Esophagus (tissue), 2 donors: Measurements from ENCODE around the gene EMCN. TPM values are rescaled to one million over a fixed set of nuclear protein-coding genes. Genes with fewer than 3 reads are reported as not detected.
"Not testable (repeated sequence)": the region's sequence is repeated elsewhere in the genome, so short reads cannot be mapped to it uniquely, and the experiment has no call there.

ENCODE experiments used
- H3K27ac ChIP-seq, 2 donors: one replicate each; pipeline ENCODE4 v1.5.1; 2013; ENCODE audit warnings: low read depth in 2 of 2, mild to moderate bottlenecking in 2 of 2, inconsistent platforms in 1 of 2, low read length in 1 of 2, moderate library complexity in 1 of 2
- H3K27me3 ChIP-seq, 2 donors: one replicate each; pipeline ENCODE4 v1.6.1; 2013; ENCODE audit warnings: low read length in 2 of 2, control low read depth in 1 of 2, mild to moderate bottlenecking in 1 of 2; ENCODE audit not compliant: insufficient read depth in 2 of 2, control insufficient read depth in 1 of 2
- H3K36me3 ChIP-seq, 2 donors: one replicate each; pipeline ENCODE4 v1.6.1; 2013; ENCODE audit warnings: low read length in 1 of 2; ENCODE audit not compliant: control insufficient read depth in 2 of 2, insufficient read depth in 2 of 2
- H3K4me1 ChIP-seq, 2 donors: one replicate each; pipeline ENCODE4 v1.6.1; 2013; ENCODE audit warnings: low read length in 1 of 2; ENCODE audit not compliant: control insufficient read depth in 2 of 2, insufficient read depth in 2 of 2
- H3K4me3 ChIP-seq, 2 donors: one replicate each; pipeline ENCODE4 v1.5.1; 2013; ENCODE audit warnings: low read length in 2 of 2, mild to moderate bottlenecking in 2 of 2, low read depth in 1 of 2, moderate library complexity in 1 of 2
- H3K9me3 ChIP-seq, 2 donors: one replicate each; pipeline ENCODE4 v1.6.1; 2013; ENCODE audit warnings: mild to moderate bottlenecking in 2 of 2, low read depth in 1 of 2, low read length in 1 of 2, moderate library complexity in 1 of 2; ENCODE audit not compliant: control insufficient read depth in 2 of 2, insufficient read depth in 1 of 2
- WGBS, 2 donors: extraction: QIAGEN DNeasy Blood & Tissue Kit; methylation state at CpG; one replicate each; pipeline ENCODE4 v1.1.7; 2013; 5-methylcytosine and 5-hydroxymethylcytosine counted together
- polyA plus RNA-seq, 2 donors: library from polyadenylated mRNA; stranded (reverse); fragments of 200-250 nt; gene quantifications; one replicate each; pipeline ENCODE4 v1.2.3, GENCODE V29; 2013
- donor health status: healthy with polysubstance abuse.
- donor health status: Bipolar disorder and iron deficiency.

EMCN gene
- polyA plus RNA-seq, 2 donors: 2.1 to 3.3 TPM

GRCh38 chr4:100366213-100366612, 151.6 kb downstream of the EMCN start:
- Histone ChIP-seq H3K9me3 (no peaks in the 10 kb centered on the region), H3K4me3 (no peak overlapping the region), H3K27ac (no peak overlapping the region), H3K27me3 (no peaks in the 10 kb centered on the region), H3K4me1 (no peaks in the 10 kb centered on the region), H3K36me3 (no peaks in the 10 kb centered on the region)
- 43 to 62% methylated on average over 2 of the region's 2 CpGs for WGBS, 2 donors

- H3K9me3 ChIP-seq: no peaks in the 10 kb centered on the region
- no peaks in the 10 kb centered on the region for H3K27me3 ChIP-seq
- H3K4me1 ChIP-seq: no peaks in the 10 kb centered on the region
- WGBS, 2 donors: 72 to 75% methylated on average over 1 of the region's 1 CpG
- H3K27ac ChIP-seq: no peak overlapping the region
- H3K4me3 ChIP-seq: no peak overlapping the region
- H3K36me3 ChIP-seq: no peaks in the 10 kb centered on the region
Observed at GRCh38 chr4:100362366-100362765, 155.5 kb downstream of the EMCN start.

GRCh38 chr4:100361336-100361735, 156.5 kb downstream of the EMCN start:
- WGBS, 2 donors: 88 to 93% methylated on average over 1 of the region's 1 CpG
- no peak overlapping the region for H3K27ac ChIP-seq
- no peaks in the 10 kb centered on the region for H3K36me3 ChIP-seq
- H3K4me3 ChIP-seq: no peak overlapping the region
- no peaks in the 10 kb centered on the region for H3K9me3 ChIP-seq
- no peaks in the 10 kb centered on the region for H3K27me3 ChIP-seq
- no peaks in the 10 kb centered on the region for H3K4me1 ChIP-seq

DNA sequence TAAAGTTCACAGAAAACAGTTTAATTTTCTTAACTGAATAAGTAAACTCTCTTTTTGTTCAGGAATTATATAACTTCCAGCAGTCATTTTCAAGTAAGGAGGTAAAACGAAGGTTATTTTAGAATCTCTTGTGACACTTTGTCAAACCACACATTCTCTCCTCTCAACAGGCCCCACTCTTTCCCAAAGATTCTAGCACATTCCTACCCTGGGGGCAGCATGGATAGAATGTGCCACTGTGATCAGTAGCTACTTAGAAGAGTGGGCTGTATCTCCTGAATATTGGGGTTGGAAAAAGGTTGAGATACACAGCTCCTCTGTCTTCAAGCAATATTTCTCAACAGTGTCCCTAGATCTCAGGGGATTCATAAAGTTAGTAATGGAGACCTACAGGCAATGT, 157.6 kb downstream of the EMCN start:
- 69 to 76% methylated on average over 1 of the region's 1 CpG for WGBS, 2 donors
- Histone ChIP-seq H3K4me1 (no peaks in the 10 kb centered on the region), H3K36me3 (no peaks in the 10 kb centered on the region), H3K4me3 (no peak overlapping the region), H3K27ac (no peak overlapping the region), H3K9me3 (no peaks in the 10 kb centered on the region), H3K27me3 (no peaks in the 10 kb centered on the region)

DNA sequence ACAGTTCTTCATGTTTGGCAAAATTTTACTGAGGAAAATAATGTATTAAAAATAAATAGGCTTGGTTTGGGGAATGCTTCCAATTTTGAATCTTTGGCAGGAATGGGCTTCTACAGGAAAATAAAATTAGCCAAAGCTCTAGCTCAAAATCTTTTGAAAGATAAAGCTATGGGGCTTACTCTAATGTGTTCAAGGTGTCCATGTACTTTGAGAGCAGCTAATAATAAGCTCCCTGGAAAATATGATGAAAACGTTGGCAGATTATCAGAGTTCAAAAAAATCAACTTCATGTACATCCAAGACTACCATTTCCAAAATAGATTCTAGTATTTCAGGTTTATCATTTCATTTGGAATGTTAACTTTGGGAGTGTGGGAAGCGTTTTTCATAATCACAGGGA, 158.4 kb downstream of the EMCN start:
- no peaks in the 10 kb centered on the region for H3K9me3 ChIP-seq
- WGBS, 2 donors: 29 to 31% methylated on average over 2 of the region's 2 CpGs
- H3K4me1 ChIP-seq: no peaks in the 10 kb centered on the region
- H3K27ac ChIP-seq: no peak overlapping the region
- no peaks in the 10 kb centered on the region for H3K27me3 ChIP-seq
- H3K36me3 ChIP-seq: no peaks in the 10 kb centered on the region
- no peak overlapping the region for H3K4me3 ChIP-seq

GRCh38 chr4:100357542-100357941, 160.3 kb downstream of the EMCN start:
- Histone ChIP-seq H3K27ac (no peak overlapping the region), H3K4me3 (no peak overlapping the region), H3K36me3 (no peaks in the 10 kb centered on the region), H3K4me1 (no peaks in the 10 kb centered on the region), H3K9me3 (no peaks in the 10 kb centered on the region), H3K27me3 (no peaks in the 10 kb centered on the region)
- 86 to 90% methylated on average over 1 of the region's 1 CpG for WGBS, 2 donors

DNA sequence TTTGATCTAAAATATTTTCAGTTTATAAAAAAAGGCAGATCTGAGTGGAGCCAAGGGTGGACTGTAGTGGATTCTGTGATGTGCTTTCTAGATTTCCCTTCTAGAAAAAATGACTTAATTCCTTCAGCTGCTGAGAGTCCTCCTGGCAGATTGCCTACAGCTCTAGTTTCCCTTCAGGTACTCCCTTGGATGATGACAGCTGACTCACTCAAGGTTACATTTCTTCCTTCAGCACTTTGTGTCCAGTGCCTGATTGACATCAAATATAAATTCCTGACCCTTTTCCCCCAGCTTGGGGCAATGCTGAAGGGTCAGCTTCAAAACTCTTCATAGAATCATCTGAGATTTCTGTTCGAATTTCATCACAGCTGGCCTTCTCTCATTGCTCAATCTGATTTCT, 161.7 kb downstream of the EMCN start:
- 52 to 78% methylated on average over 1 of the region's 1 CpG for WGBS, 2 donors

GRCh38 chr4:100352352-100352751, 165.5 kb downstream of the EMCN start:
- H3K36me3 ChIP-seq, H3K4me3 ChIP-seq, H3K27me3 ChIP-seq, H3K27ac ChIP-seq, H3K4me1 ChIP-seq, H3K9me3 ChIP-seq: not testable (repeated sequence)
- WGBS, 2 donors: 91% methylated on average over 3 of the region's 3 CpGs

More for the DNA sequence above, 161.7 kb downstream of the EMCN start:
- Histone ChIP-seq H3K9me3 (no peaks in the 10 kb centered on the region), H3K4me1 (no peaks in the 10 kb centered on the region), H3K27ac (no peak overlapping the region), H3K4me3 (no peak overlapping the region), H3K36me3 (no peaks in the 10 kb centered on the region), H3K27me3 (no peaks in the 10 kb centered on the region)

DNA sequence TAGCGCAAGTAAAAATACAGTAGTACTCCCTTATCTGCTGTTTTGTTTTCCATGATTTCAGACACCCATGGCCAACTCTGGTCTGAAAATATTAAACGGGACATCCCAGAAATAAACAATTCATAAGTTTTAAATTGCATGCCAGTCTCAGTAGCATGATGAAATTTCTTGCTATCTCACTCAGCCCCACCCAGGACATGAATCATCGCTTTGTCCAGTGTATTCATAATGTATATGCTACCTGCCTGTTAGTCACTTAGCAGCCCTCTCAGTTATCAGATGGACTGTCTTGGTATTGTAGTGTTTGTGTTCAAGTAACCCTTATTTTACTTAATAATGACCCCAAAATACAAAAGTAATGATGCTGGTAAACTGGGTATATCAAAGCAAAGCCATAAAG, 169.3 kb downstream of the EMCN start:
- H3K4me3 ChIP-seq: no peak overlapping the region
- no peaks in the 10 kb centered on the region for H3K36me3 ChIP-seq
- no peaks in the 10 kb centered on the region for H3K27me3 ChIP-seq
- no peaks in the 10 kb centered on the region for H3K4me1 ChIP-seq
- H3K9me3 ChIP-seq: no peaks in the 10 kb centered on the region
- H3K27ac ChIP-seq: no peak overlapping the region
- WGBS, 2 donors: 76 to 77% methylated on average over 3 of the region's 3 CpGs

GRCh38 chr4:100347241-100347640, 170.6 kb downstream of the EMCN start:
- Histone ChIP-seq H3K4me3 (no peak overlapping the region), H3K36me3 (no peaks in the 10 kb centered on the region), H3K9me3 (no peaks in the 10 kb centered on the region), H3K27ac (no peak overlapping the region), H3K27me3 (no peaks in the 10 kb centered on the region), H3K4me1 (no peaks in the 10 kb centered on the region)
- 86 to 100% methylated on average over 1 of the region's 1 CpG for WGBS, 2 donors
